ENCODE results near the gene PLXNB3.

DNA sequence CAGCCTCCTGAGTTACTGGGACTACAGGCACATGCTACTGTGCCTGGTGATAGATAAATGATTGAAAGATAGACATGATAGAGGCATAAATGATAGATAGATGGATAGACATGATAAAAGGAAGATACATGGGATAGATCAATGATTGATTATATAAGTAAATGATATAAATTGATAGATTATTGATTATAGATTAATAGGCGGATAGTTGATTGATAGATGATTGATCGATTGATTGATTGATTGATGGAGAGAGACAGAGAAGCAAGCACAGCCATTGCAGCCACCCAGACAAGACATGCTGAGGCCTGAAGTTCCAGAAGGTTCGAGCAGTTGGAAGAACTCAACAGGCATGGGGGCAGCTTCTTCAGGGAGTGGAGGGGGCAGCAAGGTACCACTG is 17.7 kb upstream of the PLXNB3 start:
- TF ChIP-seq, protein P1, sequence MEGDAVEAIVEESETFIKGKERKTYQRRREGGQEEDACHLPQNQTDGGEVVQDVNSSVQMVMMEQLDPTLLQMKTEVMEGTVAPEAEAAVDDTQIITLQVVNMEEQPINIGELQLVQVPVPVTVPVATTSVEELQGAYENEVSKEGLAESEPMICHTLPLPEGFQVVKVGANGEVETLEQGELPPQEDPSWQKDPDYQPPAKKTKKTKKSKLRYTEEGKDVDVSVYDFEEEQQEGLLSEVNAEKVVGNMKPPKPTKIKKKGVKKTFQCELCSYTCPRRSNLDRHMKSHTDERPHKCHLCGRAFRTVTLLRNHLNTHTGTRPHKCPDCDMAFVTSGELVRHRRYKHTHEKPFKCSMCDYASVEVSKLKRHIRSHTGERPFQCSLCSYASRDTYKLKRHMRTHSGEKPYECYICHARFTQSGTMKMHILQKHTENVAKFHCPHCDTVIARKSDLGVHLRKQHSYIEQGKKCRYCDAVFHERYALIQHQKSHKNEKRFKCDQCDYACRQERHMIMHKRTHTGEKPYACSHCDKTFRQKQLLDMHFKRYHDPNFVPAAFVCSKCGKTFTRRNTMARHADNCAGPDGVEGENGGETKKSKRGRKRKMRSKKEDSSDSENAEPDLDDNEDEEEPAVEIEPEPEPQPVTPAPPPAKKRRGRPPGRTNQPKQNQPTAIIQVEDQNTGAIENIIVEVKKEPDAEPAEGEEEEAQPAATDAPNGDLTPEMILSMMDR (IDR thresholded peaks at IDR 0.05): no peak
- TF ChIP-seq POLR2A (IDR thresholded peaks at IDR 0.05): no peak
